Measurements from ENCODE around the gene ACYP1.

- TF ChIP-seq, protein P1, sequence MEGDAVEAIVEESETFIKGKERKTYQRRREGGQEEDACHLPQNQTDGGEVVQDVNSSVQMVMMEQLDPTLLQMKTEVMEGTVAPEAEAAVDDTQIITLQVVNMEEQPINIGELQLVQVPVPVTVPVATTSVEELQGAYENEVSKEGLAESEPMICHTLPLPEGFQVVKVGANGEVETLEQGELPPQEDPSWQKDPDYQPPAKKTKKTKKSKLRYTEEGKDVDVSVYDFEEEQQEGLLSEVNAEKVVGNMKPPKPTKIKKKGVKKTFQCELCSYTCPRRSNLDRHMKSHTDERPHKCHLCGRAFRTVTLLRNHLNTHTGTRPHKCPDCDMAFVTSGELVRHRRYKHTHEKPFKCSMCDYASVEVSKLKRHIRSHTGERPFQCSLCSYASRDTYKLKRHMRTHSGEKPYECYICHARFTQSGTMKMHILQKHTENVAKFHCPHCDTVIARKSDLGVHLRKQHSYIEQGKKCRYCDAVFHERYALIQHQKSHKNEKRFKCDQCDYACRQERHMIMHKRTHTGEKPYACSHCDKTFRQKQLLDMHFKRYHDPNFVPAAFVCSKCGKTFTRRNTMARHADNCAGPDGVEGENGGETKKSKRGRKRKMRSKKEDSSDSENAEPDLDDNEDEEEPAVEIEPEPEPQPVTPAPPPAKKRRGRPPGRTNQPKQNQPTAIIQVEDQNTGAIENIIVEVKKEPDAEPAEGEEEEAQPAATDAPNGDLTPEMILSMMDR (IDR thresholded peaks at IDR 0.05 in 2 of 3, conservative IDR thresholded peaks at IDR 0.05 in 1 of 3; ENCODE audit: insufficient read depth in 2 of 3, low read depth in 1 of 3, low read length in 3 of 3), result no peak
- no peak for TF ChIP-seq FIP1L1 (IDR thresholded peaks at IDR 0.05; ENCODE audit: low read depth, low read length, poor library complexity, severe bottlenecking)
- no peak for TF ChIP-seq FOXK2 (conservative IDR thresholded peaks at IDR 0.05 in 1 of 2, IDR thresholded peaks at IDR 0.05 in 1 of 2; ENCODE audit: low read depth in 2 of 2)
- TF ChIP-seq, protein P2, sequence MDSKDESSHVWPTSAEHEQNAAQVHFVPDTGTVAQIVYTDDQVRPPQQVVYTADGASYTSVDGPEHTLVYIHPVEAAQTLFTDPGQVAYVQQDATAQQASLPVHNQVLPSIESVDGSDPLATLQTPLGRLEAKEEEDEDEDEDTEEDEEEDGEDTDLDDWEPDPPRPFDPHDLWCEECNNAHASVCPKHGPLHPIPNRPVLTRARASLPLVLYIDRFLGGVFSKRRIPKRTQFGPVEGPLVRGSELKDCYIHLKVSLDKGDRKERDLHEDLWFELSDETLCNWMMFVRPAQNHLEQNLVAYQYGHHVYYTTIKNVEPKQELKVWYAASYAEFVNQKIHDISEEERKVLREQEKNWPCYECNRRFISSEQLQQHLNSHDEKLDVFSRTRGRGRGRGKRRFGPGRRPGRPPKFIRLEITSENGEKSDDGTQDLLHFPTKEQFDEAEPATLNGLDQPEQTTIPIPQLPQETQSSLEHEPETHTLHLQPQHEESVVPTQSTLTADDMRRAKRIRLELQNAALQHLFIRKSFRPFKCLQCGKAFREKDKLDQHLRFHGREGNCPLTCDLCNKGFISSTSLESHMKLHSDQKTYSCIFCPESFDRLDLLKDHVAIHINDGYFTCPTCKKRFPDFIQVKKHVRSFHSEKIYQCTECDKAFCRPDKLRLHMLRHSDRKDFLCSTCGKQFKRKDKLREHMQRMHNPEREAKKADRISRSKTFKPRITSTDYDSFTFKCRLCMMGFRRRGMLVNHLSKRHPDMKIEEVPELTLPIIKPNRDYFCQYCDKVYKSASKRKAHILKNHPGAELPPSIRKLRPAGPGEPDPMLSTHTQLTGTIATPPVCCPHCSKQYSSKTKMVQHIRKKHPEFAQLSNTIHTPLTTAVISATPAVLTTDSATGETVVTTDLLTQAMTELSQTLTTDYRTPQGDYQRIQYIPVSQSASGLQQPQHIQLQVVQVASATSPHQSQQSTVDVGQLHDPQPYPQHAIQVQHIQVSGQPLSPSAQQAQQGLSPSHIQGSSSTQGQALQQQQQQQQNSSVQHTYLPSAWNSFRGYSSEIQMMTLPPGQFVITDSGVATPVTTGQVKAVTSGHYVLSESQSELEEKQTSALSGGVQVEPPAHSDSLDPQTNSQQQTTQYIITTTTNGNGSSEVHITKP (IDR thresholded peaks at IDR 0.05; ENCODE audit: partially characterized antibody), result no peak
- TF ChIP-seq, protein P3, sequence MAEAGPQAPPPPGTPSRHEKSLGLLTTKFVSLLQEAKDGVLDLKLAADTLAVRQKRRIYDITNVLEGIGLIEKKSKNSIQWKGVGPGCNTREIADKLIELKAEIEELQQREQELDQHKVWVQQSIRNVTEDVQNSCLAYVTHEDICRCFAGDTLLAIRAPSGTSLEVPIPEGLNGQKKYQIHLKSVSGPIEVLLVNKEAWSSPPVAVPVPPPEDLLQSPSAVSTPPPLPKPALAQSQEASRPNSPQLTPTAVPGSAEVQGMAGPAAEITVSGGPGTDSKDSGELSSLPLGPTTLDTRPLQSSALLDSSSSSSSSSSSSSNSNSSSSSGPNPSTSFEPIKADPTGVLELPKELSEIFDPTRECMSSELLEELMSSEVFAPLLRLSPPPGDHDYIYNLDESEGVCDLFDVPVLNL (CRISPR knock-in tag; IDR thresholded peaks at IDR 0.05; ENCODE audit: low read depth), result no peak
- no peak for TF ChIP-seq BACH1 (tag; IDR thresholded peaks at IDR 0.05)
- TF ChIP-seq RBBP5 (IDR thresholded peaks at IDR 0.05; ENCODE audit: borderline replicate concordance, insufficient read depth, low read length, poor library complexity, severe bottlenecking), result no peak
- no peak for TF ChIP-seq MCM5 (IDR thresholded peaks at IDR 0.05; ENCODE audit: low read depth)
- TF ChIP-seq SMC3 (conservative IDR thresholded peaks at IDR 0.05; ENCODE audit: insufficient read depth, low read depth, low read length), result no peak
- no peak for TF ChIP-seq REST (IDR thresholded peaks at IDR 0.05; ENCODE audit: borderline replicate concordance)
- TF ChIP-seq REST (CRISPR knock-in tag; IDR thresholded peaks at IDR 0.05; ENCODE audit: low read depth), result no peak
- TF ChIP-seq GABPA (tag; conservative IDR thresholded peaks at IDR 0.05; ENCODE audit: low read depth), result no peak
- no peak for TF ChIP-seq ZNF274 (IDR thresholded peaks at IDR 0.05; ENCODE audit: borderline replicate concordance, low read depth, low read length)
- TF ChIP-seq ZNF766 (CRISPR knock-in tag; conservative IDR thresholded peaks at IDR 0.05), result no peak
Observed at GRCh38 chr14:75018694-75019093, 45.1 kb downstream of the ACYP1 start.
